Raji (cell line): ENCODE results near the gene KCTD20.

ENCODE experiments used
- POLR2A ChIP-seq: IDR thresholded peaks from 2 replicates; pipeline ENCODE4 v1.6.1; 2011; ENCODE audit warnings: low read depth, low read length, control low read depth; ENCODE audit not compliant: insufficient read depth

The KCTD20 gene

GRCh38 chr6:36539814-36540568 lies 97.2 kb downstream of the KCTD20 start:
- no peak for TF ChIP-seq POLR2A
